Mesenchymal stem cell (in vitro differentiated cells and primary cell): ENCODE results near the gene CHCHD6.
"Not testable (repeated sequence)": the region's sequence is repeated elsewhere in the genome, so short reads cannot be mapped to it uniquely, and the experiment has no call there.

ENCODE experiments used
- DNase-seq: peaks from one replicate; pipeline ENCODE4 v3.0.0-alpha.2; 2013
- H2AFZ ChIP-seq: one replicate; pipeline ENCODE4 v1.6.1; 2013; ENCODE audit warnings: low read depth, mild to moderate bottlenecking, control low read depth, inconsistent platforms, low read length, moderate library complexity
- H2AK5ac ChIP-seq: 2 replicates; pipeline ENCODE4 v1.6.1; 2013; ENCODE audit warnings: low read length, moderate library complexity, mild to moderate bottlenecking, inconsistent platforms; ENCODE audit not compliant: severe bottlenecking
- H2BK120ac ChIP-seq: one replicate; pipeline ENCODE4 v1.6.1; 2013; ENCODE audit warnings: low read depth, mild to moderate bottlenecking, inconsistent platforms, low read length, moderate library complexity
- H2BK12ac ChIP-seq, 2 experiments: one replicate each; pipeline ENCODE4 v1.6.1; 2013; ENCODE audit warnings: inconsistent platforms in 2 of 2, low read length in 2 of 2, mild to moderate bottlenecking in 2 of 2, moderate library complexity in 2 of 2, control low read depth in 1 of 2
- H2BK15ac ChIP-seq: one replicate; pipeline ENCODE4 v1.6.1; 2013; ENCODE audit warnings: mild to moderate bottlenecking, low read depth, inconsistent platforms; ENCODE audit not compliant: poor library complexity, severe bottlenecking
- H2BK5ac ChIP-seq: 2 replicates; pipeline ENCODE4 v1.6.1; 2013; ENCODE audit warnings: low read depth, mild to moderate bottlenecking, low read length, control low read depth, inconsistent platforms; ENCODE audit not compliant: poor library complexity, severe bottlenecking
- H3K14ac ChIP-seq, 2 experiments: one replicate each; pipeline ENCODE4 v1.6.1; 2013; ENCODE audit warnings: inconsistent platforms in 2 of 2, low read length in 2 of 2, control low read depth in 1 of 2, mild to moderate bottlenecking in 1 of 2, moderate library complexity in 1 of 2
- H3K18ac ChIP-seq, 2 experiments: one replicate each; pipeline ENCODE4 v1.6.1; 2013; ENCODE audit warnings: inconsistent platforms in 2 of 2, low read length in 2 of 2, control low read depth in 1 of 2, low read depth in 1 of 2, mild to moderate bottlenecking in 1 of 2
- H3K23ac ChIP-seq, 2 experiments: one replicate each; pipeline ENCODE4 v1.6.1; 2013; ENCODE audit warnings: inconsistent platforms in 2 of 2, low read length in 2 of 2, mild to moderate bottlenecking in 2 of 2, moderate library complexity in 2 of 2, control low read depth in 1 of 2
- H3K27ac ChIP-seq: 2 replicates; pipeline ENCODE4 v1.5.1; 2013; ENCODE audit warnings: mild to moderate bottlenecking, moderate library complexity, low read length, control low read depth, inconsistent platforms; ENCODE audit not compliant: poor library complexity, severe bottlenecking
- H3K27me3 ChIP-seq, 2 experiments: 2 replicates each; pipeline versions ENCODE4 v1.6.1 to v1.7.0; 2013; ENCODE audit warnings: low read length in 2 of 2, mild to moderate bottlenecking in 2 of 2, moderate library complexity in 2 of 2, control low read depth in 1 of 2, inconsistent platforms in 1 of 2; ENCODE audit not compliant: control insufficient read depth in 1 of 2, insufficient read depth in 1 of 2
- H3K36me3 ChIP-seq, 2 experiments: 2 replicates each; pipeline versions ENCODE4 v1.6.1 to v1.7.0; 2013; ENCODE audit warnings: low read length in 2 of 2, control low read depth in 1 of 2, inconsistent platforms in 1 of 2, low read depth in 1 of 2, mild to moderate bottlenecking in 1 of 2; ENCODE audit not compliant: insufficient read depth in 2 of 2, control insufficient read depth in 1 of 2
- H3K4ac ChIP-seq, 2 experiments: one replicate each; pipeline ENCODE4 v1.6.1; 2013; ENCODE audit warnings: inconsistent platforms in 2 of 2, low read length in 2 of 2, mild to moderate bottlenecking in 2 of 2, moderate library complexity in 2 of 2, control low read depth in 1 of 2, low read depth in 1 of 2
- H3K4me1 ChIP-seq: 2 replicates; pipeline ENCODE4 v1.6.1; 2013; ENCODE audit warnings: low read depth, low read length, control low read depth; ENCODE audit not compliant: control insufficient read depth, insufficient read depth
- H3K4me2 ChIP-seq: 2 replicates; pipeline ENCODE4 v1.6.1; 2013; ENCODE audit warnings: low read length, mild to moderate bottlenecking, inconsistent platforms; ENCODE audit not compliant: poor library complexity, severe bottlenecking
- H3K4me3 ChIP-seq, 2 experiments: 2 replicates each; pipeline versions ENCODE4 v1.5.1 to v1.7.0; 2013; ENCODE audit warnings: low read length in 2 of 2, mild to moderate bottlenecking in 2 of 2, control low read depth in 1 of 2, low read depth in 1 of 2; ENCODE audit not compliant: insufficient read depth in 1 of 2
- H3K79me1 ChIP-seq: replicated peaks from 2 replicates; pipeline ENCODE4 v1.6.1; 2013; ENCODE audit warnings: mild to moderate bottlenecking, control low read depth, low read length, inconsistent platforms; ENCODE audit not compliant: poor library complexity, severe bottlenecking
- H3K9ac ChIP-seq: 2 replicates; pipeline ENCODE4 v1.7.0; 2013; ENCODE audit warnings: mild to moderate bottlenecking, low read length, moderate library complexity
- H3K9me3 ChIP-seq: 2 replicates; pipeline ENCODE4 v1.7.0; 2013; ENCODE audit warnings: mild to moderate bottlenecking, low read length; ENCODE audit not compliant: control insufficient read depth
- H4K8ac ChIP-seq: one replicate; pipeline ENCODE4 v1.6.1; 2013; ENCODE audit warnings: inconsistent platforms, mild to moderate bottlenecking, low read length, moderate library complexity
- H4K91ac ChIP-seq: one replicate; pipeline ENCODE4 v1.6.1; 2013; ENCODE audit warnings: mild to moderate bottlenecking, low read length, inconsistent platforms
- WGBS: methylation state at CpG from one replicate; pipeline ENCODE4 v1.1.7; 2013; ENCODE audit warnings: mixed read lengths; 5-methylcytosine and 5-hydroxymethylcytosine counted together

CHCHD6 gene

DNA sequence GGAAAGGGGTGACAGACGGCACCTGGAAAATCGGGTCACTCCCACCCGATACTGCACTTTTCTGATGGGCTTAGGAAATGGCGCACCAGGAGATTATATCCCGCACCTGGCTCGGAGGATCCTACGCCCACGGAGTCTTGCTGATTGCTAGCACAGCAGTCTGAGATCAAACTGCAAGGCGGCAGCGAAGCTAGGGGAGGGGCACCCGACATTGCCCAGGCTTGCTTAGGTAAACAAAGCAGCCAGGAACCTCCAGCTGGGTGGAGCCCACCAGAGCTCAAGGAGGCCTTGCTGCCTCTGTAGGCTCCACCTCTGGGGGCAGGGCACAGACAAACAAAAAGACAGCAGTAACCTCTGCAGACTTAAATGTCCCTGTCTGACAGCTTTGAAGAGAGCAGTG is 97.3 kb downstream of the CHCHD6 start:
- not testable (repeated sequence) for H2BK15ac ChIP-seq, H3K18ac ChIP-seq, H3K27me3 ChIP-seq, H2BK5ac ChIP-seq, H2AK5ac ChIP-seq, H3K14ac ChIP-seq, H2BK12ac ChIP-seq, H4K8ac ChIP-seq, DNase-seq, H2AFZ ChIP-seq, H3K9me3 ChIP-seq, H3K9ac ChIP-seq, H3K36me3 ChIP-seq, H3K23ac ChIP-seq, H3K4ac ChIP-seq, H3K27ac ChIP-seq, H3K4me2 ChIP-seq, H3K4me1 ChIP-seq, H4K91ac ChIP-seq, H3K79me1 ChIP-seq, H3K4me3 ChIP-seq, H2BK120ac ChIP-seq
- 99% methylated on average over 11 of the region's 11 CpGs for WGBS

DNA sequence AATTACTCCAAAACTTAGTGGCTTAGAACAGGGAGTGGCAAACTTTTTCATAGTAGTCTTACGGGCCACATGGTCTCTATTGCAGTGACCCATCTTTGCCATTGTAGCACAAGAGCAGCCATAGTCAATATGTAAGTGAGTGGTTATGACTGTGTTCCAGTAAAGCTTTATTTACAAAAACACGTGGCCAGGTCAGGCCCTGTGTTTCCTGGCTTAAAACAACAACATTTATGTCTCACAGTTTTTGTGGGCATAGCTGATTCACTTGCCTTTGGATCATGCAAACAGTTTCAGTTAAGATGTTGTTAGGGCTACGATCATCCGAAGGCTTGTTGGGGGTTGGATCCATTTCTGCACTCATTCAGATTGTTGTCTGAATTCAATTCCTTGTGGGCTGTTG is 103.8 kb downstream of the CHCHD6 start:
- Histone ChIP-seq H2AFZ (no peak overlapping the region), H3K27me3 (no peaks in the 10 kb centered on the region), H2BK120ac (no peak overlapping the region), H3K4me1 (no peaks in the 10 kb centered on the region), H2BK15ac (no peak overlapping the region), H3K9ac (no peak overlapping the region), H3K4me2 (no peak overlapping the region), H3K36me3 (no peaks in the 10 kb centered on the region), H2AK5ac (no peak overlapping the region), H4K91ac (no peak overlapping the region), H4K8ac (no peak overlapping the region), H3K27ac (no peak overlapping the region), H3K4me3 (no peak overlapping the region), H3K14ac (no peak overlapping the region), H3K79me1 (peaks cover 2% of the 10 kb centered on the region), H3K23ac (no peak overlapping the region), H2BK12ac (no peak overlapping the region), H3K9me3 (peaks cover 3% of the 10 kb centered on the region), H3K18ac (no peak overlapping the region), H3K4ac (no peak overlapping the region), H2BK5ac (no peak overlapping the region)
- DNase-seq, result peak; percentile 24
- 83% methylated on average over 4 of the region's 4 CpGs for WGBS

DNA sequence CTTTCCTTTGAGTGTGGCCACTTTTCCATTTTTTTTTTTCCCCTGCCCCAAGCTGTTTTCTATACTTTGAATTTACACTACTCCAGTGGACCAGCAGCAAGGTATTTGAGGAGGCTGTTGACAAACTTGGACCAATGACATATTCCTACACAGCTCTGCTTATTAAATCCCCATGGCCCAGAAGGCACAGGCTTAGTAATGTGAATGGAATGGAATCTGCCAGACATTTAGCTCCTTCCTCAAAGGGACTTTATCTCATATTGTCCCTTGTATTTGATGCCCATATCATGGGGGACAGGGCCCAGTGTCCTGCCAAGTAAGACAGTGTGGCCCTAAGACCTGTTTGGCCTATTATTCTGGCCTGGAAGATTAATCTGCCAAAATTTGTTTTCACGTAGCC is 107.5 kb downstream of the CHCHD6 start:
- Histone ChIP-seq H3K4me1 (no peaks in the 10 kb centered on the region), H3K9ac (no peak overlapping the region), H2BK5ac (no peak overlapping the region), H3K79me1 (peaks cover 4% of the 10 kb centered on the region), H4K91ac (peak overlapping the region; percentile 23), H2BK12ac (no peak overlapping the region), H3K27ac (no peak overlapping the region), H3K27me3 (no peaks in the 10 kb centered on the region), H3K23ac (no peak overlapping the region), H3K4me3 (no peak overlapping the region), H3K18ac (no peak overlapping the region), H3K14ac (no peak overlapping the region), H2BK15ac (no peak overlapping the region), H3K4ac (no peak overlapping the region), H3K4me2 (no peak overlapping the region), H3K36me3 (no peaks in the 10 kb centered on the region), H2BK120ac (no peak overlapping the region), H2AFZ (no peak overlapping the region), H2AK5ac (no peak overlapping the region), H4K8ac (no peak overlapping the region), H3K9me3 (peaks cover 3% of the 10 kb centered on the region)
- 100% methylated on average over 1 of the region's 1 CpG for WGBS
- peak; percentile 14 for DNase-seq

DNA sequence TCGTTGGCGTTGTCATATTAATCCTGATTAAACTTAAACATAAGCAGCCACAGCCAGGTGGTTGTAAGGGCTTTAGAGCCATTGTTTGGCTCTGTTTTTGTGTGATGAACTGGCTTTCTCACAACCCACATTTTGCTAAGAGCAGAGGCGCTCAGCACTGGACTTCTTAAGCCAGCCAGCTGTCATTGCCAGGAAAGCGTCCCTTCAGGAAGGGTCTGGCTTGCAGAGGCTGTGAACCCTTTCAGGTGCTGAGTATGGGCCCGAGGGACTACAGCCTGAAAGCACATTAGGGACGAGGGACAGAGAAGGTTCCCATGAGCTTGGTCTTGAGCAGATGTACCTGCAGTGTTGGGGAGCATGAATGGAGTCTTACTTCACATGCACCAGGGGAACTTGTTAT is 112.3 kb downstream of the CHCHD6 start:
- Histone ChIP-seq H3K27ac (no peak overlapping the region), H2BK5ac (no peak overlapping the region), H3K36me3 (no peaks in the 10 kb centered on the region), H3K18ac (no peak overlapping the region), H3K4ac (no peak overlapping the region), H2AK5ac (no peak overlapping the region), H3K4me2 (no peak overlapping the region), H3K9me3 (no peaks in the 10 kb centered on the region), H3K4me1 (peaks cover 3% of the 10 kb centered on the region), H3K27me3 (no peaks in the 10 kb centered on the region), H3K4me3 (no peak overlapping the region), H4K8ac (no peak overlapping the region), H3K79me1 (peaks cover 5% of the 10 kb centered on the region), H3K9ac (no peak overlapping the region), H2BK15ac (no peak overlapping the region), H3K14ac (no peak overlapping the region), H4K91ac (no peak overlapping the region), H2BK120ac (no peak overlapping the region), H2BK12ac (peak overlapping the region in 1 of 2 experiments; percentile 10), H3K23ac (no peak overlapping the region), H2AFZ (no peak overlapping the region)
- no peak for DNase-seq
- WGBS, result 84% methylated on average over 6 of the region's 6 CpGs
